SK-N-SH treated with all-trans-retinoic acid at 6 μM for 48 hours (cell line): ENCODE results near the gene SH3BP4.

Experiments used
- GLIS3 ChIP-seq: fragments of 250-450 bp; sonication (Bioruptor Pico); IDR thresholded peaks from 2 replicates; pipeline ENCODE4 v1.5.0; 2020; ENCODE audit warnings: mild to moderate bottlenecking, moderate library complexity
- ISL1 ChIP-seq: fragments of 250-450 bp; sonication (Bioruptor Pico); IDR thresholded peaks from 2 replicates; pipeline ENCODE4 v2.1.2; 2022; ENCODE audit warnings: mild to moderate bottlenecking, moderate library complexity
- TF ChIP-seq, protein P1 (sequence below): fragments of 250-450 bp; sonication (Bioruptor Pico); IDR thresholded peaks from 2 replicates; pipeline ENCODE4 v1.8.0; 2020; ENCODE audit warnings: mild to moderate bottlenecking, moderate library complexity, borderline replicate concordance
- TF ChIP-seq, protein P2 (sequence below): fragments of 250-450 bp; sonication (Bioruptor Pico); IDR thresholded peaks from 2 replicates; pipeline ENCODE4 v1.5.1; 2020; ENCODE audit warnings: low read depth, mild to moderate bottlenecking, moderate library complexity
- TF ChIP-seq, protein P3 (sequence below): fragments of 250-450 bp; sonication (Bioruptor Pico); IDR thresholded peaks from 2 replicates; pipeline ENCODE4 v1.8.0; 2021; ENCODE audit warnings: low read depth, mild to moderate bottlenecking, moderate library complexity, borderline replicate concordance
- TF ChIP-seq, protein P4 (sequence below): fragments of 250-450 bp; sonication (Bioruptor Pico); IDR thresholded peaks from 2 replicates; pipeline ENCODE4 v1.5.0; 2020; ENCODE audit warnings: mild to moderate bottlenecking, moderate library complexity

DNA sequence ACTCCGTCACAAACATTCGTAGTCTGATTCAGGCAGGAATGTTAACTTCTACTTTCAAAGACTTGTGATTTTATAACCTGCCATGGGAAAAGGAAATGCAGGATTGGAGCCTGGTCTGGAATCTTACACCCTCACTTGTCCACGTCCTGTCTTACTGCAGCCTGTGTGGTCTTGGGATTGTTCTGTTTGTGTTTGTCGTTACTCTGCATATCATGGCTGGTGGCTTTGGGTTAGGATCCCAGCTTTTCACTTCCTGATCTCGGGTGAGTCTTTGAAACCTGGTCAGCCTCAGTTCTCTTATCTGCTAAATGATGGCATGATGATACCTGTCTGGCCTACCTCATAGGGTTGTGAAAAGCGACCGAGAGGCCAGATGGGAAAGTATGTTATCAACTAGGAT lies 34.6 kb downstream of the SH3BP4 start:
- no peak for TF ChIP-seq ISL1 (CRISPR knock-in tag)
- TF ChIP-seq, protein P1, sequence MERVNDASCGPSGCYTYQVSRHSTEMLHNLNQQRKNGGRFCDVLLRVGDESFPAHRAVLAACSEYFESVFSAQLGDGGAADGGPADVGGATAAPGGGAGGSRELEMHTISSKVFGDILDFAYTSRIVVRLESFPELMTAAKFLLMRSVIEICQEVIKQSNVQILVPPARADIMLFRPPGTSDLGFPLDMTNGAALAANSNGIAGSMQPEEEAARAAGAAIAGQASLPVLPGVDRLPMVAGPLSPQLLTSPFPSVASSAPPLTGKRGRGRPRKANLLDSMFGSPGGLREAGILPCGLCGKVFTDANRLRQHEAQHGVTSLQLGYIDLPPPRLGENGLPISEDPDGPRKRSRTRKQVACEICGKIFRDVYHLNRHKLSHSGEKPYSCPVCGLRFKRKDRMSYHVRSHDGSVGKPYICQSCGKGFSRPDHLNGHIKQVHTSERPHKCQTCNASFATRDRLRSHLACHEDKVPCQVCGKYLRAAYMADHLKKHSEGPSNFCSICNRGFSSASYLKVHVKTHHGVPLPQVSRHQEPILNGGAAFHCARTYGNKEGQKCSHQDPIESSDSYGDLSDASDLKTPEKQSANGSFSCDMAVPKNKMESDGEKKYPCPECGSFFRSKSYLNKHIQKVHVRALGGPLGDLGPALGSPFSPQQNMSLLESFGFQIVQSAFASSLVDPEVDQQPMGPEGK (CRISPR knock-in tag) = no peak
- TF ChIP-seq GLIS3 = no peak
- TF ChIP-seq, protein P2, sequence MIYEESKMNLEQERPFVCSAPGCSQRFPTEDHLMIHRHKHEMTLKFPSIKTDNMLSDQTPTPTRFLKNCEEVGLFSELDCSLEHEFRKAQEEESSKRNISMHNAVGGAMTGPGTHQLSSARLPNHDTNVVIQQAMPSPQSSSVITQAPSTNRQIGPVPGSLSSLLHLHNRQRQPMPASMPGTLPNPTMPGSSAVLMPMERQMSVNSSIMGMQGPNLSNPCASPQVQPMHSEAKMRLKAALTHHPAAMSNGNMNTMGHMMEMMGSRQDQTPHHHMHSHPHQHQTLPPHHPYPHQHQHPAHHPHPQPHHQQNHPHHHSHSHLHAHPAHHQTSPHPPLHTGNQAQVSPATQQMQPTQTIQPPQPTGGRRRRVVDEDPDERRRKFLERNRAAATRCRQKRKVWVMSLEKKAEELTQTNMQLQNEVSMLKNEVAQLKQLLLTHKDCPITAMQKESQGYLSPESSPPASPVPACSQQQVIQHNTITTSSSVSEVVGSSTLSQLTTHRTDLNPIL (CRISPR knock-in tag) = no peak
- TF ChIP-seq, protein P3, sequence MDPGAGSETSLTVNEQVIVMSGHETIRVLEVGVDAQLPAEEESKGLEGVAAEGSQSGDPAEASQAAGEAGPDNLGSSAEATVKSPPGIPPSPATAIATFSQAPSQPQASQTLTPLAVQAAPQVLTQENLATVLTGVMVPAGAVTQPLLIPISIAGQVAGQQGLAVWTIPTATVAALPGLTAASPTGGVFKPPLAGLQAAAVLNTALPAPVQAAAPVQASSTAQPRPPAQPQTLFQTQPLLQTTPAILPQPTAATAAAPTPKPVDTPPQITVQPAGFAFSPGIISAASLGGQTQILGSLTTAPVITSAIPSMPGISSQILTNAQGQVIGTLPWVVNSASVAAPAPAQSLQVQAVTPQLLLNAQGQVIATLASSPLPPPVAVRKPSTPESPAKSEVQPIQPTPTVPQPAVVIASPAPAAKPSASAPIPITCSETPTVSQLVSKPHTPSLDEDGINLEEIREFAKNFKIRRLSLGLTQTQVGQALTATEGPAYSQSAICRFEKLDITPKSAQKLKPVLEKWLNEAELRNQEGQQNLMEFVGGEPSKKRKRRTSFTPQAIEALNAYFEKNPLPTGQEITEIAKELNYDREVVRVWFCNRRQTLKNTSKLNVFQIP = no peak
- TF ChIP-seq, protein P4, sequence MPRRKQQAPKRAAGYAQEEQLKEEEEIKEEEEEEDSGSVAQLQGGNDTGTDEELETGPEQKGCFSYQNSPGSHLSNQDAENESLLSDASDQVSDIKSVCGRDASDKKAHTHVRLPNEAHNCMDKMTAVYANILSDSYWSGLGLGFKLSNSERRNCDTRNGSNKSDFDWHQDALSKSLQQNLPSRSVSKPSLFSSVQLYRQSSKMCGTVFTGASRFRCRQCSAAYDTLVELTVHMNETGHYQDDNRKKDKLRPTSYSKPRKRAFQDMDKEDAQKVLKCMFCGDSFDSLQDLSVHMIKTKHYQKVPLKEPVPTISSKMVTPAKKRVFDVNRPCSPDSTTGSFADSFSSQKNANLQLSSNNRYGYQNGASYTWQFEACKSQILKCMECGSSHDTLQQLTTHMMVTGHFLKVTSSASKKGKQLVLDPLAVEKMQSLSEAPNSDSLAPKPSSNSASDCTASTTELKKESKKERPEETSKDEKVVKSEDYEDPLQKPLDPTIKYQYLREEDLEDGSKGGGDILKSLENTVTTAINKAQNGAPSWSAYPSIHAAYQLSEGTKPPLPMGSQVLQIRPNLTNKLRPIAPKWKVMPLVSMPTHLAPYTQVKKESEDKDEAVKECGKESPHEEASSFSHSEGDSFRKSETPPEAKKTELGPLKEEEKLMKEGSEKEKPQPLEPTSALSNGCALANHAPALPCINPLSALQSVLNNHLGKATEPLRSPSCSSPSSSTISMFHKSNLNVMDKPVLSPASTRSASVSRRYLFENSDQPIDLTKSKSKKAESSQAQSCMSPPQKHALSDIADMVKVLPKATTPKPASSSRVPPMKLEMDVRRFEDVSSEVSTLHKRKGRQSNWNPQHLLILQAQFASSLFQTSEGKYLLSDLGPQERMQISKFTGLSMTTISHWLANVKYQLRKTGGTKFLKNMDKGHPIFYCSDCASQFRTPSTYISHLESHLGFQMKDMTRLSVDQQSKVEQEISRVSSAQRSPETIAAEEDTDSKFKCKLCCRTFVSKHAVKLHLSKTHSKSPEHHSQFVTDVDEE (CRISPR knock-in tag) = no peak
